Measurements from ENCODE around the gene ADA.

DNA sequence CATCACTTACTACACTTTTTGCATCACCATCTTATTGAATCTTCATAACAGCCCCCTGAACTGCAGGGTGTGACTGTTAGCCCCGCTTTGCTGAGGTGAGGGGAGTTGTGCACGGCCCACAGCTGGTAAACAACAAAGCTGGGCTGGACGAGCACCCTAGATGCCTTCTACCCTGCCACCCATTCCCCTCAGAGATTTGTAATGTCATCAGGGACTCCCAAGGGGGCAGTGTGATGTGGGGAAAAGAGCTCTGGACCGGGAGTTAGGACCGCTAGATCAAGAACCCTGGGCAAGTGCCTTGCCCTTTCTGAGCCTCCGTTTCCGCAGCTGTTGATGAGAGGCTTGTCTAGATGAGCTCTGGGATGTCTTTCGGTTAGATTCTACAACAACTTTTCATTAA lies 48.2 kb downstream of the ADA start:
- TF ChIP-seq CTCF (IDR thresholded peaks at IDR 0.05) (no peak), POLR2A (IDR thresholded peaks at IDR 0.05) (no peak)

Measured in Peyer's patch (tissue), 4 donors.